ENCODE data around the gene ZNF609. TPM values are rescaled to one million over a fixed set of nuclear protein-coding genes. Genes with fewer than 3 reads are reported as not detected.

ZNF609 gene, protein sequence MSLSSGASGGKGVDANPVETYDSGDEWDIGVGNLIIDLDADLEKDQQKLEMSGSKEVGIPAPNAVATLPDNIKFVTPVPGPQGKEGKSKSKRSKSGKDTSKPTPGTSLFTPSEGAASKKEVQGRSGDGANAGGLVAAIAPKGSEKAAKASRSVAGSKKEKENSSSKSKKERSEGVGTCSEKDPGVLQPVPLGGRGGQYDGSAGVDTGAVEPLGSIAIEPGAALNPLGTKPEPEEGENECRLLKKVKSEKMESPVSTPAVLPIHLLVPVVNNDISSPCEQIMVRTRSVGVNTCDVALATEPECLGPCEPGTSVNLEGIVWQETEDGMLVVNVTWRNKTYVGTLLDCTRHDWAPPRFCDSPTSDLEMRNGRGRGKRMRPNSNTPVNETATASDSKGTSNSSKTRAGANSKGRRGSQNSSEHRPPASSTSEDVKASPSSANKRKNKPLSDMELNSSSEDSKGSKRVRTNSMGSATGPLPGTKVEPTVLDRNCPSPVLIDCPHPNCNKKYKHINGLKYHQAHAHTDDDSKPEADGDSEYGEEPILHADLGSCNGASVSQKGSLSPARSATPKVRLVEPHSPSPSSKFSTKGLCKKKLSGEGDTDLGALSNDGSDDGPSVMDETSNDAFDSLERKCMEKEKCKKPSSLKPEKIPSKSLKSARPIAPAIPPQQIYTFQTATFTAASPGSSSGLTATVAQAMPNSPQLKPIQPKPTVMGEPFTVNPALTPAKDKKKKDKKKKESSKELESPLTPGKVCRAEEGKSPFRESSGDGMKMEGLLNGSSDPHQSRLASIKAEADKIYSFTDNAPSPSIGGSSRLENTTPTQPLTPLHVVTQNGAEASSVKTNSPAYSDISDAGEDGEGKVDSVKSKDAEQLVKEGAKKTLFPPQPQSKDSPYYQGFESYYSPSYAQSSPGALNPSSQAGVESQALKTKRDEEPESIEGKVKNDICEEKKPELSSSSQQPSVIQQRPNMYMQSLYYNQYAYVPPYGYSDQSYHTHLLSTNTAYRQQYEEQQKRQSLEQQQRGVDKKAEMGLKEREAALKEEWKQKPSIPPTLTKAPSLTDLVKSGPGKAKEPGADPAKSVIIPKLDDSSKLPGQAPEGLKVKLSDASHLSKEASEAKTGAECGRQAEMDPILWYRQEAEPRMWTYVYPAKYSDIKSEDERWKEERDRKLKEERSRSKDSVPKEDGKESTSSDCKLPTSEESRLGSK (N-terminal part only)
- total RNA-seq = 10 to 100 TPM; 52.3 to 54.8 TPM
- 35.4 TPM for polyA plus RNA-seq (2013, experiment 1 of 2)
- polyA plus RNA-seq (2013, experiment 2 of 2) = 33.2 TPM
- long read RNA-seq, experiment 1, partial matches to known transcripts = 5 of 17 reads
- long read RNA-seq, experiment 1, other reads (novel, unspliced or antisense) = 12 of 17 reads
- long read RNA-seq, experiment 2, full-length matches to known transcripts = 3 of 34 reads
- long read RNA-seq, experiment 2, partial matches to known transcripts = 24 of 34 reads
- long read RNA-seq, experiment 2, other reads (novel, unspliced or antisense) = 7 of 34 reads
- long read RNA-seq, experiment 3, partial matches to known transcripts = 3 of 12 reads
- long read RNA-seq, experiment 3, other reads (novel, unspliced or antisense) = 9 of 12 reads
- long read RNA-seq, experiment 4, partial matches to known transcripts = 1 of 3 reads
- long read RNA-seq, experiment 4, other reads (novel, unspliced or antisense) = 2 of 3 reads

DNA sequence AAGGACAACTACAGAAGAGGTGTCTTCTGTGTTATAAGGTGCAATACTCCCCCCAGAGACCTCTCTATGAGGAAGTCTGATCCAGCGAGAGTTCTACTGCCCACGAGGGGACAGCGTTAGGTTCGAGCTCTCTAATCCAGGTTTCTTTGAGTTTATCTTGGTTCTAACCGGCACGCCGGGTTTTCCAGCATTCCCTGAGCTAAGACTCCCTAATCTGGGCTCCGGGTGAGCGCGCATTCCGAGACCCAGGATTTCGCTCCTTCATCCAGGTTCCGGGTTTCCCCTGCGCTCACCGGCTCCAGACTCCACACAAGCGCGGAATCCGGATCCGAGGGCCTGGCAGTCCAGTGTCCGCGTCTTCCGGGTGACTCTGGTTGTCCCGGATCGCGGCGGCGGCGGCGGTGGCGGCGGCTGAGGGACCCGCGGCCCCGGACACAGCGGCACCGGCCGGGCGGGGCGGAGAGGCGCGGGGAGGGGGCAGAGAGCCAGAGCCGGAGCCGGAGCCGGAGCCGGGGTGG lies at the start of gene ZNF609:
Gene ZNF609, plus strand, starts transcription at position 373 of the 518 bp plus-strand sequence. CDS start 38,842 bp downstream, outside the sequence.
- H3K36me3 Mint-ChIP-seq (ENCODE audit: low read depth) = peaks cover 19% of the 10 kb centered on the region
- peak within 1 kb of the TSS; percentile 94 for H3K27ac Mint-ChIP-seq
- TF ChIP-seq, protein P1, sequence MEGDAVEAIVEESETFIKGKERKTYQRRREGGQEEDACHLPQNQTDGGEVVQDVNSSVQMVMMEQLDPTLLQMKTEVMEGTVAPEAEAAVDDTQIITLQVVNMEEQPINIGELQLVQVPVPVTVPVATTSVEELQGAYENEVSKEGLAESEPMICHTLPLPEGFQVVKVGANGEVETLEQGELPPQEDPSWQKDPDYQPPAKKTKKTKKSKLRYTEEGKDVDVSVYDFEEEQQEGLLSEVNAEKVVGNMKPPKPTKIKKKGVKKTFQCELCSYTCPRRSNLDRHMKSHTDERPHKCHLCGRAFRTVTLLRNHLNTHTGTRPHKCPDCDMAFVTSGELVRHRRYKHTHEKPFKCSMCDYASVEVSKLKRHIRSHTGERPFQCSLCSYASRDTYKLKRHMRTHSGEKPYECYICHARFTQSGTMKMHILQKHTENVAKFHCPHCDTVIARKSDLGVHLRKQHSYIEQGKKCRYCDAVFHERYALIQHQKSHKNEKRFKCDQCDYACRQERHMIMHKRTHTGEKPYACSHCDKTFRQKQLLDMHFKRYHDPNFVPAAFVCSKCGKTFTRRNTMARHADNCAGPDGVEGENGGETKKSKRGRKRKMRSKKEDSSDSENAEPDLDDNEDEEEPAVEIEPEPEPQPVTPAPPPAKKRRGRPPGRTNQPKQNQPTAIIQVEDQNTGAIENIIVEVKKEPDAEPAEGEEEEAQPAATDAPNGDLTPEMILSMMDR (conservative IDR thresholded peaks at IDR 0.05) = no peak
- H3K27ac ChIP-seq (ENCODE audit: low read depth, low read length) = peak within 1 kb of the TSS; percentile 84
- H3K27me3 Mint-ChIP-seq (ENCODE audit: insufficient read depth) = no peaks in the 10 kb centered on the region
- no peaks in the 10 kb centered on the region for H3K9me3 Mint-ChIP-seq
- no peaks in the 10 kb centered on the region for H3K9me3 ChIP-seq (ENCODE audit: control insufficient read depth, low read length)
- H3K4me1 Mint-ChIP-seq = peaks cover 56% of the 10 kb centered on the region
- no peaks in the 10 kb centered on the region for H3K27me3 ChIP-seq (ENCODE audit: control insufficient read depth, insufficient read depth, low read length, poor library complexity, severe bottlenecking)
- peak within 1 kb of the TSS; percentile 90 for H3K4me3 ChIP-seq (ENCODE audit: low read length)
- 1 to 4% methylated on average over 9 to 37 of the region's 45 CpGs for WGBS, 2 experiments (ENCODE audit: insufficient coverage in 1 of 2, insufficient read length in 1 of 2)
- peak within 1 kb of the TSS; percentile 66 for H3K9ac ChIP-seq (ENCODE audit: extremely low read depth, low read length, poor library complexity, severe bottlenecking)
- H3K4me1 ChIP-seq (ENCODE audit: control insufficient read depth, insufficient read depth, low read length) = peaks cover 23% of the 10 kb centered on the region
- peak within 1 kb of the TSS; percentile 78 for H3K4me3 Mint-ChIP-seq
- H3K36me3 ChIP-seq (ENCODE audit: control insufficient read depth, insufficient read depth, low read length) = peaks cover 21% of the 10 kb centered on the region
- peak; percentile 100 for DNase-seq

DNA sequence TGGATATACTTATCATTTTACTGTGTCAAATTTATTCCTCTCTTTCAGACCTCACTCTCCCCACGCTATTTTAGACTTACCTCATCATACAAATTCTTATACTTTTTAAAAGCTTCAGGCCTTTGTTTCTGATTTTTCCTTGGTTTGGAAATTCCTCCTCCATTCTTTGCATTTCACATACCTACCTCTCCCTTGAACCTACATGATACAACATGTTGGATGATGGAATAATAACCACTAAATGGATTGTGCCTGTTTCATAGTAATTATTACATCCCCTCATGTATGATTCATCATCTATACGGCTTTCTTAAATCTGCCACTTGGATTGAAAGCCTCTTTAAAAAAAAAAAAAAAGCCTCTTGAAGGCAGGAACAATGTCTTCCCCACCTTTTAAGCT lies 48.2 kb upstream of the ZNF609 start:
- H3K27me3 Mint-ChIP-seq (ENCODE audit: insufficient read depth) = no peaks in the 10 kb centered on the region
- H3K4me1 Mint-ChIP-seq = no peaks in the 10 kb centered on the region
- Histone ChIP-seq H3K27ac (ENCODE audit: low read depth, low read length) (no peak overlapping the region), H3K9ac (ENCODE audit: extremely low read depth, low read length, poor library complexity, severe bottlenecking) (no peak overlapping the region), H3K4me1 (ENCODE audit: control insufficient read depth, insufficient read depth, low read length) (no peaks in the 10 kb centered on the region), H3K9me3 (ENCODE audit: control insufficient read depth, low read length) (no peaks in the 10 kb centered on the region), H3K27me3 (ENCODE audit: control insufficient read depth, insufficient read depth, low read length, poor library complexity, severe bottlenecking) (no peaks in the 10 kb centered on the region), H3K4me3 (ENCODE audit: low read length) (no peak overlapping the region), H3K36me3 (ENCODE audit: control insufficient read depth, insufficient read depth, low read length) (peaks cover 87% of the 10 kb centered on the region)
- TF ChIP-seq, protein P1 (conservative IDR thresholded peaks at IDR 0.05) = no peak
- 89 to 91% methylated on average over 2 of the region's 2 CpGs for WGBS, 2 experiments (ENCODE audit: insufficient coverage in 1 of 2, insufficient read length in 1 of 2)
- no peaks in the 10 kb centered on the region for H3K9me3 Mint-ChIP-seq
- no peak overlapping the region for H3K27ac Mint-ChIP-seq
- H3K36me3 Mint-ChIP-seq (ENCODE audit: low read depth) = peaks cover 62% of the 10 kb centered on the region
- H3K4me3 Mint-ChIP-seq = no peak overlapping the region
- DNase-seq = no peak
